ENCODE data around the gene LMX1A. TPM values are rescaled to one million over a fixed set of nuclear protein-coding genes. Genes with fewer than 3 reads are reported as not detected.

The LMX1A gene
- total RNA-seq, 1 donor from 2014 or later, result 0.14 TPM

Other genes with a start within 250 kb of the LMX1A start
- 3.1 TPM for gene RXRG, start 88.4 kb upstream of the LMX1A start, total RNA-seq
- gene LRRC52, start 187.3 kb upstream of the LMX1A start, total RNA-seq, result 0.30 TPM